Measurements from ENCODE around the gene LMAN1.

LMAN1 gene

DNA sequence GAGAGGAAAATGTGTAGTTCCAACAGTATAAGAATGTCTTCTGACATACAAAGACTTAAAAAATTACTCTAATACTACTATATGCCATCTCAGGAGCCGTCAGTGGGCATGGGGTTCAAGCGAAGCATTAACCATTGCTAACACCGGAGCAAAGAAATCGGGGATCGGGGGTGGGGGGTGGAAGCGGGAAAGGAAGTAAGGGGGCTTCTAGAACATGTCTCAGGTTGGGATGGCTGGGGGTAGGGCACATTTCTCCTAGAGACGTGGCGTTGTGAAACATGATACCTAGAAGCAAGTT lies 702 bp downstream of the LMAN1 start:
- DNase-seq = no peak

- DNase-seq = no peak
Measured at GRCh38 chr18:59357928-59358327, 1.1 kb downstream of the LMAN1 start.

- no peak for DNase-seq
Measured at GRCh38 chr18:59354731-59355130, 4.3 kb downstream of the LMAN1 start.

DNA sequence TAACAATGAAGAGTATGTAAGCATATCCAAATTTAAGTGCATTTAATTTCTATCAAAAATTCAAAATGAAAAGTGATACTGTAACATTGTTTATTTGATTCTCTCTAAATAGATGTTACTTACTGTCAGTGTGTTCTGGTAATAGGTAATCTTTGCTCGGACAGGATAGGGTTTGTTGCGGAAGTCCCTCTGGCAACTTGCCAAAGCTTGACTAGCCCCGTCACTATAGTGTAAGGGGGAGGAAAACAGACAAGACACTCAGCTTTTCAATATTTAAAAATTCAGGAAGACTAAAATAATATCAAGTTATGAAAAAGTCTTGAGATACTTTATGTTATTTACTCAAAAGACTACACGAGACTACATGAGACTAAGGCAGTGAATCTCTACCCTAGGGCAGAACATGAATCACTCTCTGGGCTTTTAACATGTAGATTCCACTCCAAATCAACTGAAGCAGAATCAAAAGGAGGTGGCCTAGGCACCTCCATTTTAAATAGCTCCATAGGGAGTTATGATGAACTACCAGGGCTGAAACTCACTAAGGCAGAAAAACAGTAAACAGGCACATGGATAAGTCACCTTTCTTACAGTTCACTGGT lies 5.9 kb downstream of the LMAN1 start:
- DNase-seq = no peak

DNA sequence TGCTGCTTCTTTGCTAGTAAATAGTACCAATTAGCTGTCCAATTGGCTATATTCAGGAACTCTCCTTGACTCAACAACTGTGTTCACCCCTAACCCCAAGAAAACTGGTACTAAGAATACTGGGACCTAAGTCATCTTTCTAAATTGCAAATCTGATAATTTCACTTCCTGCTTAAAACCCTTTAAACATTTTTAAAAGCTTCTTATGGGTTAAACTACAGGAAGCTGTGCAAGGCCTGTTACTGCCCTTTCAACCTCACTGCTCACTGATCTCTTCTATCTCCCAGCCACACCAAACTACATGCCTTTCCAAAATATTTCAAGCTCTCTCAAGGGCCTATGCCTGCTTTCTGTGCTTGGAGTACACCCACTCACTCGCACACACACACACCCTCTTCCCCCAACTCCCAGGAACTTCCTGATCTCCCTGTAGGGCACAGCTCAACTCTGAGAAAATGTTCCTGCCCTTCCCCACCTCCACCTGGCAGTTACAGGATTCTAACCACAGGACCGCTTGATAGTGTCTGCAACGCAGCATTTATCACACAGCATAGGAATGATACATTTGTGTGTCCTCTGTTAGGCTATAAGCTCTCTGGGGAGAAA lies 6.7 kb downstream of the LMAN1 start:
- no peak for DNase-seq

DNA sequence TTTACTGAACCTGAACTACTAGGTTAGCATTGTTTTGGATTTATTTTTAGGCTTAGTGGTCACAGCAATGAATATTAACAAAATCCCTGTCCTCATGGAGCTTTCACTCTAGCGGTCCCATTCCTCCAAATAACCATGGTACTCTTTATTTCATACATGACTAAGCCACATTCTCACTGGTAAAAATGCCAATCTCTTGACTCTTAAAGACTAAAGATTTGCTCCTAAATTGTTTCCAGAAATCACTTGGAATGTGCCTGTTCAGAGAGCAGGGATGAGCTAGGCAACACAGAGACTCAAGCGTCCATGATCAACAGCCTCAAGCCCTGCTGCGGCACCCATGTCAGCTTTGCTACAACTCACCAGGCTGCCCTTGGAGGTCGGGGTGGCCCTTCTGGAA lies 13.5 kb downstream of the LMAN1 start:
- no peak for DNase-seq

- DNase-seq = no peak
Measured at GRCh38 chr18:59344996-59345395, 14.1 kb downstream of the LMAN1 start.

DNA sequence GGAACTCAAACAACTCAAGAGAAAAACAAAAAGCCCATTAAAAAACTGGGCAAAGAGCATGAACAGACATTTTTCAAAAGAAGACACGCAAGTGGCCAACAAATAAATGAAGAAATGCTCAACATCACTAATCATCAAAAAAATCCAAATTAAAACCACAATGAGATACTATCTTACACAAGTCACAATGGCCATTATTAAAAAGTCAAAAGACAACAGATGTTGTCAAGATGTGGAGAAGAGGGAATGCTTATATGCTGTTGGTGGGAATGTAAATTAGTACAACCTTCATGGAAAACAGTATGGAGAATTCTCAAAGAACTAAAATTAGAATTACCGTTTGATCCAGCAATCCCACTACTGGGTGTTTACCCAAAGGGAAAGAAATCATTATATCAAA lies 15.1 kb downstream of the LMAN1 start:
- no peak for DNase-seq

- no peak for DNase-seq
Measured at GRCh38 chr18:59340817-59341216, 18.2 kb downstream of the LMAN1 start.

DNA sequence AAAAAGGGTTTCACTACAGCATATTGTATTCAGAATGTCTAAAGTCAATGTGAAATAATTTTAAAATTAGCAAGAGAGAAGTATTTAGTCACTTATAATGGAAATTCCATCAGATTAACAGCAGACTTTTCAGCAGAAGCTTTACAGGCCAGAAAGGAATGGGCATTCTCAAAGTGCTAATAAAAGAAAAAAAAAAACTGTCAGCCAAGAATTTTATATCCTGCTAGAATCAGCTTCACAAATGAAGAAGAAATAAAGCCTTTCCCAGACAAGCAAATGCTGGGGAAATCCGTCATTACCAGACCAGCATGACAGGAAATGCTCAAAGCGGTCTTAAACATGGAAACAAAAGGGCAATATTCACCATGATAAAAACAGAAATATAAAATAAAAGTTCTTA lies 18.8 kb downstream of the LMAN1 start:
- DNase-seq = no peak

DNA sequence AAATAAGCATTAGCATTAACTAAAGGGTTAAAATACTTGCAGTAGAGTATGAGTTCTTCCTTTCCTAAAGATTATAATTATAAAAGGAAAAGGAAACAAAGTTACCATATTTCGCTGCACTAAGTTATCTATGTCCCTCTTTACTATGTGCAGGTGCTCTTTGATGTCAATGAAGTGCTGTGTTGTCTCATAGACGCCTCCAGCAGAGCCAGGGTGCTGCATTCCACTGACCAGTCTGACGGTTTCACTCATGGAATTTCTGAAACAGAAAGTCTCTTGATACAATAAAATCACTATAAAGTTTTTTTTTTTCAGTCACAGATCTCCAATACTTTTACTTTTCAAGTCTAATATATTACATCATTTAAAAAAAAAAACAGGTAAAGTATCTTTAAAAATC lies 26.1 kb downstream of the LMAN1 start:
- DNase-seq = no peak

- DNase-seq = no peak
Measured at GRCh38 chr18:59328683-59329082, 30.4 kb downstream of the LMAN1 start.

DNA sequence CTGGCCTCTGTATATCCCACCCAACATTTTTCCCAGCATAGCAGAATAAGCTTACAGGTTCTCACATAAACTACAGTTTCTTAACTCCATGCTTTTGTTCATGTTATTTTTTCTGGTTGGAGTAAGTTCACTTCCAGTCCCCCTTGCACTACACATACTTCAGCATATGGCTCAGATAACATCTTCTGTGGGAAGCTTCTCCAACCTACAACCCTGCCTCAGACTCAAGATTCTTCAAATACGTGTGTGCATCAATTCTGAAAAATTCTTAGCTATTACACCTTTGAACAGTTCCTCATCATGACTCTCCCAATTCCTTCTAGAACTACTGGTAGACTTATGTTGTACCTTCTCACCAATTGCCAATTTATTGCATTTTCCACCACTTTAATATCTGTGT lies 33.1 kb downstream of the LMAN1 start:
- DNase-seq = no peak

- DNase-seq = no peak
Measured at GRCh38 chr18:59324623-59324971, 34.5 kb downstream of the LMAN1 start.

DNA sequence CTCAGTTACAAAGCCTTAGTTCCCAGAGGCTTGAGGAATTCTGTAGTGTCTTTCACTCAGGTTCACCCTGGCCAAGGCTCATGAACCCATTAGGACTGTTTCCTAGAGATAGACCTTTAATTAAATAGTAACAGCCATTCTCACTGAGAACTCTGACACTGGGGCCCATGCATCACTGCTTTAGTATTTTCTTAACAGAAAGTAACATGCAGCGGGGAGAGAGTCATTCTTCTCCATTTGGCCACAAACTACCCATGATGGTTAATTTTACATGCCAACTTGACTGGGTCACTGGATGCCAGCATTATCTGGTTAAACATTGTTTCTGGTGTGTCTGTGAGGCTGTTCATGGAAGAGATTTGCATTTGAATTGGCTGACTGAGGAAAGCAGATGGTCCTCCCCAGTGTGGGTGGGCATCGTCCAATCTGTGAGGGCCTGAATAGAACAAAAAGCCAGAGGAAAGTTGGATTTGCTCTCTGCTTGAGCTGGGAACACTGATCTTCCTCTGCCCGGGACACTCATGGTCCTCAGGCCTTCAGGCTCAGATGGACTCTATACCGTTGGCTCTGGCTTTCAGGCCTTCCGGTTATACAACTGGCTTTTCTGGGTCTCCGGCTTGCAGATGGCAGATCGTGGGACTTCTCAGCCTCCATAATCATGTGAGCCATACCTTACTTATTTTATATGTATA lies 35.0 kb downstream of the LMAN1 start:
- DNase-seq = no peak

DNA sequence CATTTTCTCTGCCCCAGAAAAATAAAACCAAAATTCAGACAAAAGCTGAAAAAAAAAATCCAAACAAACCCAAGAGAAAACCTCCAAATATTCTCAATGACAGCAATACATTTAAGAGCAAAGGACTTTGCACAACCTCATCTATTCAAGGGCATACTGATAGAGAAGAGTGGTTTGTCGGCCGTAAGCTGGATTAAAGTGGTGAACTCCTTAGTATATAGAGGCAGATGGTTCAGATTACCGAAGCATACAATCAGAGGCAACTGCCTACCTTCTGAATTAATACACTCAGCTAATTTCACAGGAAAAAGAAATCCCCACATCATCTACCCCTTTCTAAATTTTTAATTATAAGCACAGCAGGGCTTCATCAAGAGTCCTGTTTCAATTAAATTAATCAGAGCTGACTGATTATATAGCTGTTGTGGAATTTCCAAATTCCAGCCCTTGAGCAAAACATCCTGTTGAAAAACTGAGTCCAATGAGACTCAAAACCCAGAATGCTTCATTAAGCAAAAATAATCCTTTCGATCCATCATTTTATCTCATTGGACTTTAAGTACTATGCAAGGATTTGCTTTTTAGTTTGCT lies 40.5 kb downstream of the LMAN1 start, which contains the start of gene CPLX4:
Gene CPLX4 (minus strand): TSS at position 190 of the 591 bp plus-strand sequence. CDS start 187 bp downstream, at position 3.
- DNase-seq = no peak

DNA sequence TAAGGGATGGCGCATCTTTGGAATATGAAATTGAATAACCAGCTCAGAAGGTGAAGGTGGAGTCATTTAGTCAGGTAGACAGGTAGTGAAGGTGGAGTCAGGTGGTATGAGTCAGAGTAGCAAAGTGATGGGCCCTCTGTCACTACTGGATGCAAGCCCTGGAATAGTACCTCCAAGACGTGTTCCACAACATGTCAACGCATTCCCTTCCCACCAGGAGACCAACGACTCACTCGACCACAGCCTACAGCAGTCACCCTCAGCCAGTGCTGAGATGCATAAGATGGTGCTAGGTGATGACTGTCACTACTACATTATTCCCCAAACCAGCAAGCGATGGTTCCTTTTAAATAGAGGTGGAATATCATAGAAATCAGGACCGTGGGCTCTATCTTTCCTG lies 47.4 kb downstream of the LMAN1 start:
- DNase-seq = no peak

DNA sequence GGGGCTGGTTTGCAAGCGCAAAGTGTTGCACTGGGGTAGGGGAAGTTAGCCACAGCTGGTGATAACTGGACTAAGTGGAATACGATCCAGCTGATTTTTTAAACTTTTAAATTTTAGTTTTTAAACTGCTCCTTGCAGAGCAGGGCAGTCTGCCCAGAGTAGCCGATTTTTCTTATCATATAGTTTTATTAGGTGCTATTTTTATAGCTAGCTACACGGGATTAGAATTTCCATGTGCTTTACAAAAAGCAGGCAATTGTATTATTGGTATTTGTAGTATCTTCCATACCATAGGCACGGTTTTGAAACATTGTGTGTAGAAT lies 50.2 kb downstream of the LMAN1 start:
- DNase-seq = no peak

DNA sequence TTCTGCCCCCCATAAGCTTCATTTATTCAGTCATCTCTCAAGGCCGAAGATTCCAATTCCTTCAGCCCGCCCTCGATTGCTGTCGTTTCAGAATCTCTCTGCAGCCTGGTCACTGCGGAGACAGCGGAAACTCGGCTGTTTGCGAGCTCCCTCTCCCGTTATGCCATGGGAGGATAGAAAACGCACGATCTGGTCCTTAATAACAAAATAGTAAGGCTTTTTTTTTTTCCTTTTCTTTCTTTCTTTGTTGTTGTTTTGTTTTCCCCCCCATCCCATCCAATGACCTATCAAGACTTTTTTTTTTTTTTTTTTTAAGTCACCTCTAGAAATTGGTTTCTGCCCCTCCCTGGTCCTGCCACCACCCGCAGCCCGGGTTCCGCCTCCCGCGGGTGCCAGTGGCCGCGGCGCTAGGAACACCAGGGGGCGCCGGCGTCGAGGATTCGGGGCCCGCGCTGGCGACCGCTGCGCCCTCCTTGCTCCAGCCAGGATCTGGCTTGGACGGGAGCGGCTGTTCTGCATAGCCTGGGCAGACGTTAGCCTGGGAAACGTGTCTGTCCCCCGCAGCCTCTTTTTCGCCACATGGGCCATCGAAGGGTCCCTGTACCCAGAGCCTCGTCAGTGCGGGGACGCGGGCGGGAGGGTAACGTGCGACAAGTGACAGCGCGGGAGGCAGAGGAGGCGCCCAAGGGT lies 50.7 kb downstream of the LMAN1 start:
- DNase-seq = peak; percentile 26

- DNase-seq = no peak
Measured at GRCh38 chr18:59306640-59307039, 52.4 kb downstream of the LMAN1 start.

DNA sequence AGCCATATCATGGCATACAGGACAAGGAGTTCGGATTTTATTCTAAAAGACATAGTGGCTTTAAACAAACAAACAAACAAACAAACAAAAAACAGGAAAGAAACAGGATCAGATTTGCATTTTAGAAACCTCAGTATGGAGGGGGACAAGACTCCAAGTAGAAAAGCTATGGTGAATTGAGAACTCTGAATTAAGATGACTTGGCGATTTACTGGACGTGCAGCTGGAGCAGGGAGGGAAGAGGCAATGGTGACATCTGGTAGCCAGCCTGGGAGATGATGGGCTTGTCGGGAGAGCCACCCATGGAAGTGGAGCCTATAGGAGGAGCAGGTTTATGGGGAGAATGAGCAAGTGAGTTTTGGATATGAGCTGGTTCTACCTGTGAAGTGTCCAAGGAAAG lies 53.8 kb downstream of the LMAN1 start:
- no peak for DNase-seq

GRCh38 chr18:59303656-59304195 lies 55.3 kb downstream of the LMAN1 start:
- no peak for DNase-seq

GRCh38 chr18:59303006-59303405 lies 56.1 kb downstream of the LMAN1 start:
- no peak for DNase-seq

DNA sequence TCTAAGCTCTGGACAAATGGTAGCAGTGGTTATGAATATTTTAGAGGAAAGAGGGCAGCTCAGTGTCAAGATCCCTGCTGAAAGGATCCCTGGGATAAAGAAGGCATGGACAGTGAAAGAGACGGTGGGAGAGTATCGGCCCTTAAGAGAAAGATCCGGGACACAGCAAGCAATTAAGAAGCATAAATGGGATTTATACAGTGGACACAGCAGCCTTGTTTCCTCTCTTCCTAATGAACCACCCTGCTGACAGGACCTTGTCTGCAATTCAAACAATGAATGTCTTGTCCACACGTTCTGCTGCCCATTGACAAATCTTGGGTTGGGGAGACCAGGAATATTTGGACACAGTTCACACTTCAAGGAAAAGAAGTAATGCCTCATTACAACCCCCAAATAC lies 57.1 kb downstream of the LMAN1 start:
- DNase-seq = no peak

Measured in T1000 (cell line).